GM12878 (cell line): ENCODE measurements around the gene DLGAP3. TPM values are rescaled to one million over a fixed set of nuclear protein-coding genes. Genes with fewer than 3 reads are reported as not detected.

Source experiments
- ATAC-seq: fragments of 200-7000 bp; cut with Tn5 transposase; 3 replicates; pipeline ENCODE4 v1.9.1; 2020; ENCODE audit warnings: mild to moderate bottlenecking, moderate library complexity
- BruUV-seq: library from RNA; stranded (reverse); fragments of 400-500 nt; replicated peaks from 2 replicates; lab custom pipeline; 2021; lab: Mats Ljungman, UMichigan
- CTCF ChIA-PET: fragments of 300-600 bp; sonication (Branson Sonifier 250); formaldehyde crosslinking; extraction: SDS; loops from one replicate; lab custom pipeline; 2021; ENCODE audit warnings: inconsistent platforms; lab: Yijun Ruan, JAX
- POLR2A ChIA-PET: fragments of 350-600 bp; formaldehyde crosslinking; extraction: SDS; loops from one replicate; lab custom pipeline; 2021; ENCODE audit warnings: inconsistent platforms; lab: Charles Lee
- RAD21 ChIA-PET: fragments of 300-600 bp; sonication (Branson Sonifier 250); formaldehyde crosslinking; loops from one replicate; lab custom pipeline; 2023; ENCODE audit warnings: antibody characterized with exemption; ENCODE audit not compliant: unreplicated experiment; lab: Charles Lee
- SMC1A ChIA-PET: fragments of 300-600 bp; sonication (Branson Sonifier 250); formaldehyde crosslinking; loops from one replicate; lab custom pipeline; 2023; ENCODE audit not compliant: unreplicated experiment, uncharacterized antibody; lab: Charles Lee
- DNase-seq: peaks from one replicate; pipeline ENCODE4 v3.0.0-alpha.2; 2011; ENCODE audit warnings: low read depth, low spot score
- FAIRE-seq: peaks from 3 replicates; lab custom pipeline; 2011; peaks lifted over from hg19 to GRCh38; lab: Jason Lieb, UNC
- H2AFZ ChIP-seq: 2 replicates; pipeline ENCODE4 v1.6.0; 2011; ENCODE audit warnings: low read depth, low read length, control low read depth; ENCODE audit not compliant: control insufficient read depth
- H3K27ac ChIP-seq: 2 replicates; pipeline ENCODE4 v1.5.1; 2011; ENCODE audit warnings: control low read depth; ENCODE audit not compliant: control insufficient read depth, insufficient read depth
- H3K27me3 ChIP-seq, 2 experiments: replicated peaks in 1 of 2; 2 replicates each; pipeline versions ENCODE4 v1.6.0 to v1.6.1; 2011; ENCODE audit warnings: low read length in 1 of 2; ENCODE audit not compliant: control insufficient read depth in 2 of 2, insufficient read depth in 2 of 2
- H3K36me3 ChIP-seq, 2 experiments: 2 replicates each; pipeline ENCODE4 v1.5.1; 2011; ENCODE audit warnings: low read length in 1 of 2; ENCODE audit not compliant: control insufficient read depth in 2 of 2, insufficient read depth in 2 of 2
- H3K4me1 ChIP-seq: 2 replicates; pipeline ENCODE4 v1.6.1; 2011; ENCODE audit warnings: mild to moderate bottlenecking, low read length, moderate library complexity, mixed read lengths; ENCODE audit not compliant: control insufficient read depth, insufficient read depth
- H3K4me2 ChIP-seq: 2 replicates; pipeline ENCODE4 v1.6.0; 2011; ENCODE audit warnings: control low read depth; ENCODE audit not compliant: control insufficient read depth, insufficient read depth
- H3K4me3 ChIP-seq: fragments of 200-600 bp; sonication (generic); 2 replicates; pipeline ENCODE4 v1.5.1; 2016
- H3K79me2 ChIP-seq: 2 replicates; pipeline ENCODE4 v1.6.0; 2011; ENCODE audit warnings: low read length; ENCODE audit not compliant: control insufficient read depth, insufficient read depth
- H3K9ac ChIP-seq: 2 replicates; pipeline ENCODE4 v1.8.0; 2011; ENCODE audit warnings: low read length, control low read depth, mixed read lengths; ENCODE audit not compliant: control insufficient read depth, insufficient read depth
- H3K9me3 ChIP-seq: replicated peaks from 3 replicates; pipeline ENCODE4 v1.5.1; 2011; ENCODE audit warnings: mild to moderate bottlenecking, low read length; ENCODE audit not compliant: control insufficient read depth, insufficient read depth
- H4K20me1 ChIP-seq: 2 replicates; pipeline ENCODE4 v1.6.0; 2011; ENCODE audit not compliant: control insufficient read depth, insufficient read depth
- ATF7 ChIP-seq: fragments of 450-650 bp; IDR thresholded peaks from 2 replicates; pipeline ENCODE4 v1.6.1; 2016; ENCODE audit warnings: low read depth, mild to moderate bottlenecking
- BCL11A ChIP-seq: IDR thresholded peaks from 2 replicates; pipeline ENCODE4 v1.6.1; 2011; ENCODE audit warnings: low read depth, low read length
- BHLHE40 ChIP-seq, 2 experiments: fragments of 450-650 bp in 1 of 2; IDR thresholded peaks; 2 replicates each; pipeline ENCODE4 v1.6.1; 2011 to 2017; ENCODE audit warnings: low read depth in 2 of 2, borderline replicate concordance in 1 of 2, improper control_type of control experiment in 1 of 2, low read length in 1 of 2, mild to moderate bottlenecking in 1 of 2
- CBX5 ChIP-seq: sonication (generic); IDR thresholded peaks from 2 replicates; pipeline ENCODE4 v1.6.1; 2016; ENCODE audit warnings: low read depth, moderate library complexity, mild to moderate bottlenecking, inconsistent platforms
- EP300 ChIP-seq, 2 experiments: fragments of 150-350 bp in 1 of 2; IDR thresholded peaks; 2 replicates each; pipeline ENCODE4 v1.6.1; 2011 to 2012; ENCODE audit warnings: low read depth in 2 of 2, low read length in 2 of 2, borderline replicate concordance in 1 of 2, improper control_type of control experiment in 1 of 2, inconsistent platforms in 1 of 2; ENCODE audit not compliant: control insufficient read depth in 1 of 2
- FOXM1 ChIP-seq: IDR thresholded peaks from 2 replicates; pipeline ENCODE4 v1.6.1; 2012; ENCODE audit warnings: low read depth, mild to moderate bottlenecking, inconsistent platforms, low read length, moderate library complexity
- JUND ChIP-seq: IDR thresholded peaks from 2 replicates; pipeline ENCODE4 v1.6.1; 2012; ENCODE audit warnings: low read depth, mild to moderate bottlenecking, low read length, improper control_type of control experiment, moderate library complexity
- MTA3 ChIP-seq: IDR thresholded peaks from 2 replicates; pipeline ENCODE4 v1.6.1; 2012; ENCODE audit warnings: low read length, inconsistent platforms, borderline replicate concordance
- MYB ChIP-seq: fragments of 150-350 bp; IDR thresholded peaks from 2 replicates; pipeline ENCODE4 v1.6.1; 2014; ENCODE audit warnings: mild to moderate bottlenecking, low read depth, low read length, borderline replicate concordance
- NFXL1 ChIP-seq: fragments of 450-650 bp; IDR thresholded peaks from 2 replicates; pipeline ENCODE4 v1.6.1; 2017; ENCODE audit warnings: antibody characterized with exemption, mild to moderate bottlenecking, borderline replicate concordance
- NR2F1 ChIP-seq: fragments of 450-650 bp; conservative IDR thresholded peaks from 2 replicates; pipeline ENCODE4 v1.6.1; 2017; ENCODE audit warnings: mild to moderate bottlenecking
- PAX5 ChIP-seq: IDR thresholded peaks from 2 replicates; pipeline ENCODE4 v1.6.1; 2011; ENCODE audit warnings: low read depth, low read length, borderline replicate concordance
- RAD51 ChIP-seq: fragments of 450-650 bp; IDR thresholded peaks from 2 replicates; pipeline ENCODE4 v1.6.1; 2016; ENCODE audit warnings: moderate library complexity, mild to moderate bottlenecking, inconsistent platforms
- RBBP5 ChIP-seq: fragments of 200-600 bp; sonication (generic); conservative IDR thresholded peaks from 2 replicates; pipeline ENCODE4 v1.6.1; 2016
- SIN3A ChIP-seq: IDR thresholded peaks from 2 replicates; pipeline ENCODE4 v1.6.1; 2012; ENCODE audit warnings: low read depth, low read length, improper control_type of control experiment
- YY1 ChIP-seq: IDR thresholded peaks from 2 replicates; pipeline ENCODE4 v1.6.1; 2011; ENCODE audit warnings: low read depth, mild to moderate bottlenecking, low read length
- WGBS: methylation state at CpG from one replicate; pipeline ENCODE4 v1.1.6; 2016; ENCODE audit warnings: low lambda C conversion rate; ENCODE audit not compliant: insufficient replicate concordance, insufficient coverage; ENCODE audit errors: missing lambda C conversion rate; 5-methylcytosine and 5-hydroxymethylcytosine counted together
- in situ Hi-C: fragments of 300-500 bp; cut with MboI; formaldehyde crosslinking; loops from 9 replicates; pipeline ENCODE4 v1.14.3; 2018; ENCODE audit warnings: mixed read lengths
- intact Hi-C: fragments of 100-400 bp; cut with micrococcal nuclease; formaldehyde crosslinking; loops from one replicate; pipeline ENCODE4 v1.14.2; 2022; ENCODE audit not compliant: unreplicated experiment
- polyA plus RNA-seq, 11 experiments: library from polyadenylated mRNA; depleted of rRNA in 4 of 11; unstranded in 6 of 11; stranded (reverse) in 5 of 11; fragments of >200 nt; fragmentation: Nextera tagmentation in 4 of 11; fragmentation: Illumina TruSeq in 1 of 11; extraction: Ambion mirVana in 4 of 11; extraction: Trizol in 1 of 11; gene quantifications; 1 replicate in 1 of 11; 2 replicates in 10 of 11; pipeline versions ENCODE4 v1.2.1 to v1.2.3, GENCODE V29; 2011 to 2016; ENCODE audit warnings: inconsistent platforms in 2 of 11, missing spikeins in 2 of 11, low read depth in 1 of 11
- total RNA-seq, 4 experiments: library from RNA; depleted of rRNA in 3 of 4; stranded (reverse); fragments of >200 nt in 3 of 4; fragmentation: Illumina TruSeq in 1 of 4; extraction: Trizol in 1 of 4; gene quantifications; 2 replicates each; pipeline versions ENCODE4 v1.2.1 to v1.2.3, GENCODE V29; 2013 to 2021
- TF ChIP-seq, protein P1 (sequence below): fragments of 450-650 bp; formaldehyde crosslinking; IDR thresholded peaks from 2 replicates; pipeline ENCODE4 v1.4.0; 2022; ENCODE audit warnings: mild to moderate bottlenecking, moderate library complexity
- TF ChIP-seq, protein P2 (sequence below): fragments of 450-650 bp; IDR thresholded peaks from 2 replicates; pipeline ENCODE4 v1.6.1; 2017; ENCODE audit warnings: low read depth, mild to moderate bottlenecking, moderate library complexity
- TF ChIP-seq, protein P3 (sequence below): IDR thresholded peaks from 2 replicates; pipeline ENCODE4 v1.6.1; 2011; ENCODE audit warnings: low read depth, low read length, improper control_type of control experiment, borderline replicate concordance

Gene DLGAP3
- total and polyA plus RNA-seq, 10 of the 15 experiments (the other 5 are each of a cell fraction or from before 2014, with no cell fraction given) = 0.03 to 0.15 (median 0.08) TPM; not detected in 4

DNA sequence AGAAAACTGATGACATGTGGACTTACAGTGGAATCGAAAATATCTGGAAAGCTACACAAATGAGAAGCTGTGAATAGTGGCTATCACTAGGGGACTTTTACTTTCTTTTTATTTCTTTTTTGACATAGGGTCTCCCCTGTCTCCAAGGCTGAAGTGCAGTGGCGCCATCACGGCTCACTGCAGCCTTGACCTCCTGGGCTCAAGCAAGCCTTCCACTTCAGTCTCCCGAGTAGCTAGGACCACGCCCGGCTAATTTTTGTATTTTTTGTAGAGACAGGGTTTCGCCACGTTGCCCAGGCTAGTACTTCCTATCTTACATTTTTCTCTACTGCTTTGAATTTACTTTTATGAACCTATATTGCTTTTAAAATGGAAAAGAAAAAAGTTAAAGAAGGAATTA, 45.2 kb upstream of the DLGAP3 start:
- Histone ChIP-seq H2AFZ (no peak overlapping the region), H3K27ac (no peak overlapping the region), H3K4me3 (no peak overlapping the region), H3K9ac (no peak overlapping the region), H3K36me3 (no peaks in the 10 kb centered on the region), H3K9me3 (no peaks in the 10 kb centered on the region), H3K4me1 (no peaks in the 10 kb centered on the region), H4K20me1 (no peaks in the 10 kb centered on the region; the same call in 1 of the 2 replicates), H3K4me2 (no peak overlapping the region), H3K27me3 (no peaks in the 10 kb centered on the region), H3K79me2 (no peaks in the 10 kb centered on the region)
- no peak for ATAC-seq
- RAD21 ChIA-PET = no interaction called here
- BruUV-seq = no TSS peak
- SMC1A ChIA-PET = interaction anchor here (1.7 kb wide), 1 partner anchor 11 kb away, joined by 5 read pairs; no protein-coding TSS in a partner anchor
- in situ Hi-C loops = no loop called here
- TF ChIP-seq, protein P1, sequence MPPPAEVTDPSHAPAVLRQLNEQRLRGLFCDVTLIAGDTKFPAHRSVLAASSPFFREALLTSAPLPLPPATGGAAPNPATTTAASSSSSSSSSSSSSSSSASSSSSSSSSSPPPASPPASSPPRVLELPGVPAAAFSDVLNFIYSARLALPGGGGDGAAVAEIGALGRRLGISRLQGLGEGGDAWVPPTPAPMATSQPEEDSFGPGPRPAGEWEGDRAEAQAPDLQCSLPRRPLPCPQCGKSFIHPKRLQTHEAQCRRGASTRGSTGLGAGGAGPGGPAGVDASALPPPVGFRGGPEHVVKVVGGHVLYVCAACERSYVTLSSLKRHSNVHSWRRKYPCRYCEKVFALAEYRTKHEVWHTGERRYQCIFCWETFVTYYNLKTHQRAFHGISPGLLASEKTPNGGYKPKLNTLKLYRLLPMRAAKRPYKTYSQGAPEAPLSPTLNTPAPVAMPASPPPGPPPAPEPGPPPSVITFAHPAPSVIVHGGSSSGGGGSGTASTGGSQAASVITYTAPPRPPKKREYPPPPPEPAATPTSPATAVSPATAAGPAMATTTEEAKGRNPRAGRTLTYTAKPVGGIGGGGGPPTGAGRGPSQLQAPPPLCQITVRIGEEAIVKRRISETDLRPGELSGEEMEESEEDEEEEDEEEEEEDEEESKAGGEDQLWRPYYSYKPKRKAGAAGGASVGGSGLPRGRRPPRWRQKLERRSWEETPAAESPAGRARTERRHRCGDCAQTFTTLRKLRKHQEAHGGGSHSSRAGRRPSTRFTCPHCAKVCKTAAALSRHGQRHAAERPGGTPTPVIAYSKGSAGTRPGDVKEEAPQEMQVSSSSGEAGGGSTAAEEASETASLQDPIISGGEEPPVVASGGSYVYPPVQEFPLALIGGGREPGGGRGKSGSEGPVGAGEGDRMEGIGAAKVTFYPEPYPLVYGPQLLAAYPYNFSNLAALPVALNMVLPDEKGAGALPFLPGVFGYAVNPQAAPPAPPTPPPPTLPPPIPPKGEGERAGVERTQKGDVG (CRISPR knock-in tag) = no peak
- no peak for TF ChIP-seq MTA3
- TF ChIP-seq SIN3A = no peak
- TF ChIP-seq RBBP5 = no peak
- no peak for TF ChIP-seq BHLHE40 (IDR thresholded peaks at IDR 0.05; ENCODE audit: borderline replicate concordance in 1 of 2, low read depth in 2 of 2, low read length in 1 of 2)
- TF ChIP-seq MYB = no peak
- no peak for TF ChIP-seq BCL11A
- TF ChIP-seq, protein P2, sequence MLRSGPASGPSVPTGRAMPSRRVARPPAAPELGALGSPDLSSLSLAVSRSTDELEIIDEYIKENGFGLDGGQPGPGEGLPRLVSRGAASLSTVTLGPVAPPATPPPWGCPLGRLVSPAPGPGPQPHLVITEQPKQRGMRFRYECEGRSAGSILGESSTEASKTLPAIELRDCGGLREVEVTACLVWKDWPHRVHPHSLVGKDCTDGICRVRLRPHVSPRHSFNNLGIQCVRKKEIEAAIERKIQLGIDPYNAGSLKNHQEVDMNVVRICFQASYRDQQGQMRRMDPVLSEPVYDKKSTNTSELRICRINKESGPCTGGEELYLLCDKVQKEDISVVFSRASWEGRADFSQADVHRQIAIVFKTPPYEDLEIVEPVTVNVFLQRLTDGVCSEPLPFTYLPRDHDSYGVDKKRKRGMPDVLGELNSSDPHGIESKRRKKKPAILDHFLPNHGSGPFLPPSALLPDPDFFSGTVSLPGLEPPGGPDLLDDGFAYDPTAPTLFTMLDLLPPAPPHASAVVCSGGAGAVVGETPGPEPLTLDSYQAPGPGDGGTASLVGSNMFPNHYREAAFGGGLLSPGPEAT = no peak
- TF ChIP-seq EP300 (IDR thresholded peaks at IDR 0.05; ENCODE audit: borderline replicate concordance in 1 of 2, control insufficient read depth in 1 of 2, low read depth in 2 of 2, low read length in 2 of 2) = no peak
- no peak for TF ChIP-seq JUND
- TF ChIP-seq, protein P3, sequence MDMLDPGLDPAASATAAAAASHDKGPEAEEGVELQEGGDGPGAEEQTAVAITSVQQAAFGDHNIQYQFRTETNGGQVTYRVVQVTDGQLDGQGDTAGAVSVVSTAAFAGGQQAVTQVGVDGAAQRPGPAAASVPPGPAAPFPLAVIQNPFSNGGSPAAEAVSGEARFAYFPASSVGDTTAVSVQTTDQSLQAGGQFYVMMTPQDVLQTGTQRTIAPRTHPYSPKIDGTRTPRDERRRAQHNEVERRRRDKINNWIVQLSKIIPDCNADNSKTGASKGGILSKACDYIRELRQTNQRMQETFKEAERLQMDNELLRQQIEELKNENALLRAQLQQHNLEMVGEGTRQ = no peak
- TF ChIP-seq ATF7 = no peak
- TF ChIP-seq CBX5 = no peak
- no peak for TF ChIP-seq NFXL1
- no peak for TF ChIP-seq YY1
- no peak for TF ChIP-seq PAX5
- no peak for TF ChIP-seq FOXM1
- no peak for TF ChIP-seq RAD51
- TF ChIP-seq NR2F1 = no peak
- intact Hi-C loops = no loop called here
- POLR2A ChIA-PET = interaction anchor here (0.5 to 1.2 kb wide), 2 partner anchors 10 to 351 kb away, joined by 3 to 4 read pairs; no protein-coding TSS in a partner anchor
- CTCF ChIA-PET = interaction anchor here (1.0 kb wide), 2 partner anchors 108 to 122 kb away, joined by 3 to 4 read pairs; no protein-coding TSS in a partner anchor
- DNase-seq = no peak
- no peak for FAIRE-seq
- WGBS = 82% methylated on average over 8 of the region's 8 CpGs
